ENCODE results near the gene EBI3.
"Not testable (repeated sequence)": the region's sequence is repeated elsewhere in the genome, so short reads cannot be mapped to it uniquely, and the experiment has no call there.

Gene EBI3

DNA sequence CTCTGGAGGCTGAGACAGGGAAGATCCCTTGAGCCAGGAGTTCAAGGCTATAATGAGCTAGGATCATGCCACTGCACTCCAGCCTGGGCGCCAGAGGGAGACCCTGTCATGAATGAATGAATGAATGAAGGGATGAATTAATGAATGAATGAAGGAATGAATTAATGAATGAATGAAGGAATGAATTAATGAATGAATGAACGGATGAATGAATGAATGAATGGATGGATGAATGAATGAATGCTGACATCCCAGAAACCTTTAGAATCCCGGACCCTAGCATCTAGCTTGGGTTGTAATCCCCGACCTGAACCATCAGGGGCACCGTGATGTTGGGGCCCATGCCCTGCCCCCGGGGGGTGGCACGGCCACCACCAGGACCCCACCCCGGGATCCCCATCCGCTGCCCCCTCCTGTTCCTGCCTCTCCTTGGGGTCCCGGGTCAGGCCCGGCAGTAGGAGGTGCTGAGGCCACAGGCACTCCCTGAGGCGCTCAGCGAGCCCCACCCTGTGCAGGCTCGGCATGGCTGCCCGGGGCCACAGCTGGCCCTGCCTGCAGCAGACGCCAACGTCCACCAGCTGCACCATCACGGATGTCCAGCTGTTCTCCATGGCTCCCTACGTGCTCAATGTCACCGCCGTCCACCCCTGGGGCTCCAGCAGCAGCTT lies 3.4 kb downstream of the EBI3 start:
- DNase-seq (ENCODE audit: low read depth) = no peak
- H3K4me3 ChIP-seq (ENCODE audit: low read length) = no peak overlapping the region
- TF ChIP-seq CTCF (conservative IDR thresholded peaks at IDR 0.05; ENCODE audit: low read depth, low read length) = no peak

DNA sequence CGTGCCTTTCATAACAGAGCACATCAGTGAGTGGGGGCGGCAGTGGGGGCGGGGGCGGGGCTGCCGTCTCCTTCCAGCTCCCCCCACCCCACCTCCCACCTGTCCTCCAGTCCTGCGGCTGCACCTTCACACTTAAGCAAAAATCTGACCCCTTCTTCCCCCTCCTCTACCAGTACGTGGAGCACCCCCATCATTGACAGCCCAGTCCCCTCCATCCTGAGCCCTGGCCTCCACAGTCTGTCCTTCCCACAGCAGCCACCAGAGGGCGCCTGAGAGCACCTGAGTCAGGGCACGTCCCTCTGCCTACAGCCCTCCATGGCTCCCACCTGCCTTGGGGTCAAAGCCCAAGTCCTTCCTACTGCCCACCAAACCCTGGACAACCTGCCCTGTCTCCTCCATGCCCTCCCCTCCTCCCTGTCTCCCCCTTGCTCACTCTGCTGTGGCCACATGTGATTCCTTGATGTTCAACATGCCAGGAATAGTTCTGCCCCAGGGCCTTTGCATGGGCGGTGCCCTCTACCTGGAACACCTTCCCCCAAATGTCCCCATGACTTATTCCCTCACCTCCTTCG lies 4.0 kb downstream of the EBI3 start:
- no peak for DNase-seq (ENCODE audit: low read depth)

DNA sequence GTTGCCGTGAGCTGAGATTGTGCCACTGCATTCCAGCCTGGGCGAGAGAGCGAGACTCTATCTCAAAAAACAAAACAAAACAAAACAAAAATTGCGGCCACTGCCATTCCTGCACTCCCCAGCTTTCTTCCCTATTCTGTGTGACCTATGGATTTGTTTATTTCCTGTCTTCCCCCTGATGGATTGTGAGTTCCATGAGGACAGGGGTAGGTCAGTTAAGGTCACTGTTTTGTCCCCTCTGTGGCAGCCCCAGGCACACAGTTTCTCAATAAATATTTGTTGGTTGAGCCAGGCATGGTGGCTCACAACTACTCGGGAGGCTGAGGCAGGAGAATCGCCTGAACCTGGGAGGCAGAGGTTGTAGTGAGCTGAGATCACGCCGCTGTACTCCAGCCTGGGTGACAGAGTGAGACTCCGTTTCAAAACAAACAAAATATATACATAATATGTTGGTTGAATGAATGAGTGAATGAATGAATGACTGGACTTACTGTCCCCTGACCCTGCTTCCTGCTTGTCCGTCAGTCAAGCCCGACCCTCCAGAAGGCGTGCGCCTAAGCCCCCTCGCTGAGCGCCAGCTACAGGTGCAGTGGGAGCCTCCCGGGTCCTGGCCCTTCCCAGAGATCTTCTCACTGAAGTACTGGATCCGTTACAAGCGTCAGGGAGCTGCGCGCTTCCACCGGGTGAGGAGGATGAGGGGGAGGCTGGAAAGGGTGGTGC lies 5.0 kb downstream of the EBI3 start:
- H3K4me3 ChIP-seq (ENCODE audit: low read length) = no peak overlapping the region
- TF ChIP-seq CTCF (conservative IDR thresholded peaks at IDR 0.05; ENCODE audit: low read depth, low read length) = no peak
- DNase-seq (ENCODE audit: low read depth) = no peak

More for the DNA sequence above, 4.0 kb downstream of the EBI3 start:
- peak; percentile 81 for TF ChIP-seq CTCF (conservative IDR thresholded peaks at IDR 0.05; ENCODE audit: low read depth, low read length)
- H3K4me3 ChIP-seq (ENCODE audit: low read length) = no peak overlapping the region

DNA sequence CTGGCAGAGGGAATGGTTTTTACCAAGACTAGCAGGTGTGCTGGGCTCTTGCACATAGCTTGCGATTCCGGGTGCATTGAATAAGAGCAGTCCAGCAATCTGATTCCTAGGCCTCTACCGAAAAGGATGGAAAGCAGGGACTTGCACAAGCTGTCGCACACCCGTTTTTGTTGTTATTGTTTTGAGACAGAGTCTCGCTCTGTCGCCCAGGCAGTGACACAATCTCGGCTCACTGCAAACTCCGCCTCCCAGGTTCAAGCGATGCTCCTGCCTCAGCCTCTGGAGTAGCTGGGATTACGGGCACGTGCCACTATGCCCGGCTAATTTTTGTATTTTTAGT lies 5.5 kb downstream of the EBI3 start:
- no peak for TF ChIP-seq CTCF (conservative IDR thresholded peaks at IDR 0.05; ENCODE audit: low read depth, low read length)
- no peak overlapping the region for H3K4me3 ChIP-seq (ENCODE audit: low read length)
- DNase-seq (ENCODE audit: low read depth) = no peak

- H3K4me3 ChIP-seq (ENCODE audit: low read length) = not testable (repeated sequence)
Measured at GRCh38 chr19:4237510-4237909, 8.2 kb downstream of the EBI3 start.

DNA sequence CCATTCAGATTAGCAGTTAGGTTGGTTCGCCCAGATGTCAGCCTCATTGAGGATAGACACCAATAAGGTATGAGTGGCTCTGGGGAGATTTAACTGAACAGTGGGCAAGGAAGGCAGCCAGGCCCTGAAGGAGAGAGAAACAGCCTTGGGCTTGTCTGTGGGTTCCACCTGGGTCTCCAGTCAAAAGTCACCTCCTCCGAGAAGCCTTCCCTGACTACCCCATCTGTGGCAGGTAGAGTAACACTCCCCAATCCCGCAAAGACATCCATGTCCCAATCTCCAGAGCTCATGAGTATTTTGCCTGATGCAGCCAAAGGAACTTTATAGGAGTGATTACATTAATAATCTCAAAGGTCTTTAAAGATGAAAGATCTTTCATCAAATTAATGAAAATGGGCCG lies 9.5 kb downstream of the EBI3 start:
- DNase-seq (ENCODE audit: low read depth) = no peak
- H3K4me3 ChIP-seq (ENCODE audit: low read length) = no peak overlapping the region
- no peak for TF ChIP-seq CTCF (conservative IDR thresholded peaks at IDR 0.05; ENCODE audit: low read depth, low read length)

More at GRCh38 chr19:4237510-4237909, 8.2 kb downstream of the EBI3 start:
- not testable (repeated sequence) for DNase-seq (ENCODE audit: low read depth)

- H3K4me3 ChIP-seq (ENCODE audit: low read length) = no peak overlapping the region
- no peak for TF ChIP-seq CTCF (conservative IDR thresholded peaks at IDR 0.05; ENCODE audit: low read depth, low read length)
- no peak for DNase-seq (ENCODE audit: low read depth)
Measured at GRCh38 chr19:4241824-4242430, 12.6 kb downstream of the EBI3 start.

GRCh38 chr19:4245938-4246337 lies 16.6 kb downstream of the EBI3 start:
- H3K4me3 ChIP-seq (ENCODE audit: low read length); DNase-seq (ENCODE audit: low read depth): not testable (repeated sequence)
